ENCODE results near the gene TNNC2. TPM values are rescaled to one million over a fixed set of nuclear protein-coding genes. Genes with fewer than 3 reads are reported as not detected.

TNNC2 gene
- total RNA-seq, 1 experiment from 2014 or later, result not detected

DNA sequence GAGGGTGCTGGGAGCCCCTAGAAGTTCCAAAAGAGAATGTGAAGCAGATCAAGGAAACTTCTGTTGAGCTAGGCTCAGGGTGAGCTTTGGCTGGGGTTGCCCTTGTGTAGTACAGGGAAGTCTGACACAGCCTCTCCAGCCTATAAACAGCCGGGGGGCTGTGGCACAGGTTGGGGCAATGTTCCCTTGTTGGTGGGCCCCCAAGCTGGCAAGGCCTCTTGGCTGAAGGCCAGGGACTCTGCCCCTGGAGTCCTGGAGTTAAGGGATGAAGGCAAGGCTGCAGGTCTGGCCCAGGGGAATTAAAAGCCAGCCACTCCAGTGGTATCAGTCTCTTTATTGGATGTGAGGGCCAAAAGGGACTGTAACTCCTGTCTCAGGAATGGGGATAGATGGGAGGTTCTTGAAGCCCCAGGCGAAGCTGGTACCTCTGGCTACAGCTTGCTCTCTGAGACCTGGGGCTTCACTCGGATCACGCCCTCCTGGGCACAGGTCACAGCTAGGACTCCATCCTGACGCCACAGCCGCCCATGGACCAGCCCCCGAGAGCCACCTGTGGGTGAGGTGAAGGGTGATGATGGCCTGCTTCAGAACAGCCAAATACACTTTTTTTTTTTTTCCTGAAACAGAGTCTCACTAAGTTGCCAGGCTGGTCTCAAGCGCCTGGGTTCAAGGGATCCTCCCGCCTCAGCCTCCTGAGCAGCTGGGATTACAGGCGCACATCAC, 14.5 kb upstream of the TNNC2 start:
- BruUV-seq (replicated peaks), result no TSS peak
- Histone ChIP-seq H3K27me3 (replicated peaks; ENCODE audit: control insufficient read depth, insufficient read depth, low read length) (no peaks in the 10 kb centered on the region), H3K4me1 (no peaks in the 10 kb centered on the region), H3K36me3 (ENCODE audit: control insufficient read depth, insufficient read depth, low read length) (peaks cover 7% of the 10 kb centered on the region; the same call in 1 of the 2 replicates), H3K9me3 (no peaks in the 10 kb centered on the region), H3K4me3 (ENCODE audit: low read depth, low read length) (no peak overlapping the region)
- no peak overlapping the region for H3K4me3 Mint-ChIP-seq (ENCODE audit: unreplicated experiment)
- H3K27me3 Mint-ChIP-seq (ENCODE audit: insufficient read depth, unreplicated experiment), result no peaks in the 10 kb centered on the region
- ChIA-PET POLR2A (interaction anchor here (0.6 kb wide), 2 partner anchors 15 to 77 kb away, joined by 3 to 4 read pairs; no protein-coding TSS in a partner anchor), CTCF (interaction anchor here (0.9 kb wide), 1 partner anchor 128 kb away, joined by 5 read pairs; no protein-coding TSS in a partner anchor)
- H3K36me3 Mint-ChIP-seq (ENCODE audit: insufficient read depth, unreplicated experiment), result peaks cover 44% of the 10 kb centered on the region
- TF ChIP-seq, protein P1, sequence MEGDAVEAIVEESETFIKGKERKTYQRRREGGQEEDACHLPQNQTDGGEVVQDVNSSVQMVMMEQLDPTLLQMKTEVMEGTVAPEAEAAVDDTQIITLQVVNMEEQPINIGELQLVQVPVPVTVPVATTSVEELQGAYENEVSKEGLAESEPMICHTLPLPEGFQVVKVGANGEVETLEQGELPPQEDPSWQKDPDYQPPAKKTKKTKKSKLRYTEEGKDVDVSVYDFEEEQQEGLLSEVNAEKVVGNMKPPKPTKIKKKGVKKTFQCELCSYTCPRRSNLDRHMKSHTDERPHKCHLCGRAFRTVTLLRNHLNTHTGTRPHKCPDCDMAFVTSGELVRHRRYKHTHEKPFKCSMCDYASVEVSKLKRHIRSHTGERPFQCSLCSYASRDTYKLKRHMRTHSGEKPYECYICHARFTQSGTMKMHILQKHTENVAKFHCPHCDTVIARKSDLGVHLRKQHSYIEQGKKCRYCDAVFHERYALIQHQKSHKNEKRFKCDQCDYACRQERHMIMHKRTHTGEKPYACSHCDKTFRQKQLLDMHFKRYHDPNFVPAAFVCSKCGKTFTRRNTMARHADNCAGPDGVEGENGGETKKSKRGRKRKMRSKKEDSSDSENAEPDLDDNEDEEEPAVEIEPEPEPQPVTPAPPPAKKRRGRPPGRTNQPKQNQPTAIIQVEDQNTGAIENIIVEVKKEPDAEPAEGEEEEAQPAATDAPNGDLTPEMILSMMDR (IDR thresholded peaks at IDR 0.05; ENCODE audit: insufficient read depth in 1 of 2, low read depth in 1 of 2, low read length in 1 of 2, severe bottlenecking in 1 of 2, unreplicated experiment in 1 of 2), result no peak
- intact Hi-C loops (cut with micrococcal nuclease; ENCODE audit: unreplicated experiment), result no loop called here
- no peaks in the 10 kb centered on the region for H3K4me1 Mint-ChIP-seq (ENCODE audit: low read depth, unreplicated experiment)
- no peak for DNase-seq
- no peak overlapping the region for H3K27ac Mint-ChIP-seq (ENCODE audit: unreplicated experiment)
- H3K9me3 Mint-ChIP-seq (ENCODE audit: unreplicated experiment), result no peaks in the 10 kb centered on the region

DNA sequence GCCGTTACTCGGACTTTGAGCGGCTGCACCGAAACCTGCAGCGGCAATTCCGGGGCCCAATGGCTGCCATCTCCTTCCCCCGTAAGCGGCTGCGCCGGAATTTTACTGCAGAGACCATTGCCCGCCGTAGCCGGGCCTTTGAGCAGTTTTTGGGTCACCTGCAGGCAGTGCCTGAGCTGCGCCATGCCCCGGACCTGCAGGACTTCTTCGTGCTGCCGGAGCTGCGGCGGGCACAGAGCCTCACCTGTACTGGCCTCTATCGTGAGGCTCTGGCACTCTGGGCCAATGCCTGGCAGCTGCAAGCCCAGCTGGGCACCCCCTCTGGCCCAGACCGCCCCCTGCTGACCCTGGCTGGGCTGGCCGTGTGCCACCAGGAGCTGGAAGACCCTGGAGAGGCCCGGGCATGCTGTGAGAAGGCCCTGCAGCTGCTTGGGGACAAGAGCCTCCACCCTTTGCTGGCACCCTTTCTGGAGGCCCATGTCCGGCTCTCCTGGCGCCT, 13.6 kb upstream of the TNNC2 start:
- Mint-ChIP-seq H3K27me3 (ENCODE audit: insufficient read depth, unreplicated experiment) (no peaks in the 10 kb centered on the region), H3K4me3 (ENCODE audit: unreplicated experiment) (no peak overlapping the region), H3K4me1 (ENCODE audit: low read depth, unreplicated experiment) (no peaks in the 10 kb centered on the region), H3K36me3 (ENCODE audit: insufficient read depth, unreplicated experiment) (peaks cover 42% of the 10 kb centered on the region), H3K9me3 (ENCODE audit: unreplicated experiment) (no peaks in the 10 kb centered on the region), H3K27ac (ENCODE audit: unreplicated experiment) (no peak overlapping the region)
- TF ChIP-seq, protein P1 (IDR thresholded peaks at IDR 0.05; ENCODE audit: insufficient read depth in 1 of 2, low read depth in 1 of 2, low read length in 1 of 2, severe bottlenecking in 1 of 2, unreplicated experiment in 1 of 2), result no peak
- intact Hi-C loops (cut with micrococcal nuclease; ENCODE audit: unreplicated experiment), result no loop called here
- no peaks in the 10 kb centered on the region for H3K4me1 ChIP-seq
- H3K4me3 ChIP-seq (ENCODE audit: low read depth, low read length), result no peak overlapping the region
- no peaks in the 10 kb centered on the region for H3K27me3 ChIP-seq (replicated peaks; ENCODE audit: control insufficient read depth, insufficient read depth, low read length)
- POLR2A ChIA-PET, result interaction anchor here (0.6 kb wide), 1 partner anchor 16 kb away, joined by 3 read pairs; no protein-coding TSS in a partner anchor
- no peaks in the 10 kb centered on the region for H3K9me3 ChIP-seq
- CTCF ChIA-PET, result no interaction called here
- BruUV-seq (replicated peaks), result no TSS peak
- H3K36me3 ChIP-seq (ENCODE audit: control insufficient read depth, insufficient read depth, low read length), result peaks cover 7% of the 10 kb centered on the region; the same call in 1 of the 2 replicates
- no peak for DNase-seq

DNA sequence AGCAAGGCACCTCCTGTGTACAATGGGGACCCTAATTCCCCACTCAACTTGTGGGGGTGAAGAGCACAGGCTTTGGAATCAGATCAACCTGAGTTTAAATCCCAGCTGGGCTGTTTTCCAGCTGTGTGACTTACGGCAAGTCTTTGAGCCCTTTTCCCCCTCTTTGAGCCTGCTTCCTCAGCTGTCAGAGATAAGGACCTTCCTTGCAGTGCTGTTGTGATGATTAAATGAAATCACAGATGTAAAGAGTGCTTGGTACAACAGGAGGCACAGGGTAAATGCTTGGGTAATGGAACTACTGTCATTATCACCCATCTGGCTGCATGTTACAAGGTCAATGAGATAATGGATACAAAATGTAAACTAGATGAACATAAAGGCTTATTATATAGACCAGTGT, 9.7 kb upstream of the TNNC2 start:
- H3K4me3 Mint-ChIP-seq (ENCODE audit: unreplicated experiment), result no peak overlapping the region
- intact Hi-C loops (cut with micrococcal nuclease; ENCODE audit: unreplicated experiment), result no loop called here
- no peaks in the 10 kb centered on the region for H3K27me3 Mint-ChIP-seq (ENCODE audit: insufficient read depth, unreplicated experiment)
- Histone ChIP-seq H3K36me3 (ENCODE audit: control insufficient read depth, insufficient read depth, low read length) (peaks cover 3% of the 10 kb centered on the region; the same call in 1 of the 2 replicates), H3K4me3 (ENCODE audit: low read depth, low read length) (no peak overlapping the region), H3K9me3 (no peaks in the 10 kb centered on the region), H3K27me3 (replicated peaks; ENCODE audit: control insufficient read depth, insufficient read depth, low read length) (no peaks in the 10 kb centered on the region), H3K4me1 (peaks cover 13% of the 10 kb centered on the region)
- H3K36me3 Mint-ChIP-seq (ENCODE audit: insufficient read depth, unreplicated experiment), result peaks cover 13% of the 10 kb centered on the region
- POLR2A ChIA-PET, result no interaction called here
- H3K9me3 Mint-ChIP-seq (ENCODE audit: unreplicated experiment), result no peaks in the 10 kb centered on the region
- H3K4me1 Mint-ChIP-seq (ENCODE audit: low read depth, unreplicated experiment), result peaks cover 9% of the 10 kb centered on the region
- no peak overlapping the region for H3K27ac Mint-ChIP-seq (ENCODE audit: unreplicated experiment)
- no TSS peak for BruUV-seq (replicated peaks)
- DNase-seq, result no peak
- CTCF ChIA-PET, result interaction anchor here (0.5 to 0.6 kb wide), 2 partner anchors 91 to 494 kb away, joined by 3 to 4 read pairs; no protein-coding TSS in a partner anchor
- TF ChIP-seq, protein P1 (IDR thresholded peaks at IDR 0.05; ENCODE audit: insufficient read depth in 1 of 2, low read depth in 1 of 2, low read length in 1 of 2, severe bottlenecking in 1 of 2, unreplicated experiment in 1 of 2), result no peak

All from Caco-2 (cell line).